BLaER1 treated with 17β-estradiol and CSF1 and Interleukin-3, amounts not matched to agents 10 nM and 100 nM (cell line): Measurements from ENCODE around the gene KAZN.

ENCODE experiments used
- H3K27ac ChIP-seq, 11 experiments: shearing (Covaris generic); formaldehyde crosslinking; 2 replicates each; pipeline ENCODE4 v1.8.1; 2022
- H3K27me3 ChIP-seq, 11 experiments: shearing (Covaris generic); formaldehyde crosslinking; 2 replicates each; pipeline ENCODE4 v1.8.1; 2022
- H3K36me3 ChIP-seq, 11 experiments: shearing (Covaris generic); formaldehyde crosslinking; 2 replicates each; pipeline ENCODE4 v1.8.1; 2022
- H3K4me1 ChIP-seq, 10 experiments: shearing (Covaris generic); formaldehyde crosslinking; 2 replicates each; pipeline ENCODE4 v1.8.1; 2022
- H3K4me2 ChIP-seq, 11 experiments: shearing (Covaris generic); formaldehyde crosslinking; 2 replicates each; pipeline ENCODE4 v1.8.1; 2022
- H3K4me3 ChIP-seq, 10 experiments: shearing (Covaris generic); formaldehyde crosslinking; 2 replicates each; pipeline ENCODE4 v1.8.1; 2022
- H3K9ac ChIP-seq, 11 experiments: shearing (Covaris generic); formaldehyde crosslinking; 2 replicates each; pipeline ENCODE4 v1.8.1; 2022
- H3K9me3 ChIP-seq, 11 experiments: shearing (Covaris generic); formaldehyde crosslinking; replicated peaks in 1 of 11; 2 replicates each; pipeline ENCODE4 v1.8.1; 2022
- H4K20me1 ChIP-seq, 11 experiments: shearing (Covaris generic); formaldehyde crosslinking; 2 replicates each; pipeline ENCODE4 v1.8.1; 2022
- Cebpa-rat ChIP-seq, 11 experiments: shearing (Covaris generic); IDR thresholded peaks; 2 replicates each; pipeline ENCODE4 v1.8.1; 2022

The KAZN gene

GRCh38 chr1:14826731-14827326, 228.3 kb downstream of the KAZN start:
- Histone ChIP-seq H3K9me3 (peaks cover 0 to 16% (median 8%) of the 10 kb centered on the region in 11 experiments; a peak in 12 of 22 replicates), H3K4me3 (no peak overlapping the region), H3K27me3 (no peaks in the 10 kb centered on the region), H3K4me2 (peak overlapping the region in 9 of 11 experiments; percentile 1 to 43 (median 31); a peak in 9 of 22 replicates), H3K4me1 (peaks cover 0 to 17% (median 12%) of the 10 kb centered on the region in 10 experiments; a peak in 12 of 20 replicates), H3K27ac (no peak overlapping the region), H3K36me3 (no peaks in the 10 kb centered on the region), H4K20me1 (no peaks in the 10 kb centered on the region), H3K9ac (no peak overlapping the region)
- no peak for TF ChIP-seq Cebpa-rat (IDR thresholded peaks at IDR 0.05)

DNA sequence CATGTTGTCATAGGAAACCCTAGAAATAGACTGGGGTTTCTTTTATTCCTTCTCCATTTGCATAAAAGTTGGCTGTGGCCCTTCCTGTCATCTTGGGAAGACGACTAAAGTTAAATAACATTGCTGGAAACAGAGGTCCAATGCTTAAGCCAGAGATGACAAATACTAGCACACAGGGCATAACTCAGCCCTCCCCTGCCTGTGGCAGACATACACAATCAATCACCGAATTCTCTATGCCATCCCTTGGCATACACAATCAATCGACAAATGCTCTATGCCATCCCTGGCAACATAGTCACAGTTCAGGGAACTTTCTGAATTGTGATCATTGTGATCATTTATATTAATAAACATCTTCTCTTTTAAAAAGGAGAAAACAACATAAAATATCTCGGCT, 229.4 kb downstream of the KAZN start:
- Histone ChIP-seq H3K9ac (no peak overlapping the region), H3K36me3 (no peaks in the 10 kb centered on the region), H3K4me3 (no peak overlapping the region), H3K4me2 (no peak overlapping the region), H4K20me1 (no peaks in the 10 kb centered on the region), H3K9me3 (peaks cover 0 to 16% (median 8%) of the 10 kb centered on the region in 11 experiments; a peak in 12 of 22 replicates), H3K27me3 (no peaks in the 10 kb centered on the region), H3K27ac (no peak overlapping the region), H3K4me1 (peaks cover 0 to 17% (median 12%) of the 10 kb centered on the region in 10 experiments; a peak in 12 of 20 replicates)
- TF ChIP-seq Cebpa-rat (IDR thresholded peaks at IDR 0.05), result no peak

GRCh38 chr1:14828665-14829064, 230.2 kb downstream of the KAZN start:
- Histone ChIP-seq H3K27ac (no peak overlapping the region), H4K20me1 (no peaks in the 10 kb centered on the region), H3K4me1 (peaks cover 0 to 17% (median 12%) of the 10 kb centered on the region in 10 experiments; a peak in 12 of 20 replicates), H3K9me3 (peaks cover 0 to 16% (median 8%) of the 10 kb centered on the region in 11 experiments; a peak in 12 of 22 replicates), H3K4me3 (no peak overlapping the region), H3K4me2 (no peak overlapping the region), H3K27me3 (no peaks in the 10 kb centered on the region), H3K36me3 (no peaks in the 10 kb centered on the region), H3K9ac (no peak overlapping the region)
- TF ChIP-seq Cebpa-rat (IDR thresholded peaks at IDR 0.05), result no peak

DNA sequence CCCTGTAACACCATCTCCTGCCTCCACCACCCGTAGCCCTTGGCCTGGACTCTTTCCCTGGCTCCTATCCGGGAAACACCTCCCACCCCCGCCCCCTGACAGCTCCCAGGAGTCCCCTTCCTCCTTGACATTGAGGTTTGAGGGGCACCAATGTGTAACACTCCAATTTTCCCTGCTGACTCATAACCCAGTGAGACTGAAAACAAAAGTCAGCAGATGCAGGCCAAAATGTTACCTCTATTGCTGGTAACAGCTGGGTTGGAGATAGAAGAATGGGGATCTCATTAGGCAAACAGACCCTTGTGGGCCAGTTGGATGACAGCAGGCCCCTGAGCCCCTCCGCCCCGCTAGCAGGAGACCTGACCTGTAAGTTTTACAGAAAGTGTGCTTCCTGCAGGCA, 237.2 kb downstream of the KAZN start:
- H3K9me3 ChIP-seq, result peaks cover 7 to 30% (median 10%) of the 10 kb centered on the region in 11 experiments
- H4K20me1 ChIP-seq, result no peaks in the 10 kb centered on the region
- H3K36me3 ChIP-seq, result no peaks in the 10 kb centered on the region
- no peak overlapping the region for H3K4me3 ChIP-seq
- no peaks in the 10 kb centered on the region for H3K4me1 ChIP-seq
- H3K27ac ChIP-seq, result no peak overlapping the region
- H3K4me2 ChIP-seq, result no peak overlapping the region
- TF ChIP-seq Cebpa-rat (IDR thresholded peaks at IDR 0.05), result no peak
- H3K27me3 ChIP-seq, result no peaks in the 10 kb centered on the region
- H3K9ac ChIP-seq, result no peak overlapping the region

GRCh38 chr1:14836426-14837140, 238.1 kb downstream of the KAZN start:
- H3K4me3 ChIP-seq, result no peak overlapping the region
- H3K27ac ChIP-seq, result no peak overlapping the region
- H4K20me1 ChIP-seq, result no peaks in the 10 kb centered on the region
- no peak overlapping the region for H3K9ac ChIP-seq
- no peak for TF ChIP-seq Cebpa-rat (IDR thresholded peaks at IDR 0.05)
- H3K36me3 ChIP-seq, result 0 out of 22 replicates have a peak, but pooled peaks cover 0 to 3% (median 0%) of the 10 kb centered on the region in 11 experiments
- no peaks in the 10 kb centered on the region for H3K27me3 ChIP-seq
- no peaks in the 10 kb centered on the region for H3K4me1 ChIP-seq
- no peak overlapping the region for H3K4me2 ChIP-seq
- H3K9me3 ChIP-seq, result peaks cover 15 to 39% (median 19%) of the 10 kb centered on the region in 11 experiments

DNA sequence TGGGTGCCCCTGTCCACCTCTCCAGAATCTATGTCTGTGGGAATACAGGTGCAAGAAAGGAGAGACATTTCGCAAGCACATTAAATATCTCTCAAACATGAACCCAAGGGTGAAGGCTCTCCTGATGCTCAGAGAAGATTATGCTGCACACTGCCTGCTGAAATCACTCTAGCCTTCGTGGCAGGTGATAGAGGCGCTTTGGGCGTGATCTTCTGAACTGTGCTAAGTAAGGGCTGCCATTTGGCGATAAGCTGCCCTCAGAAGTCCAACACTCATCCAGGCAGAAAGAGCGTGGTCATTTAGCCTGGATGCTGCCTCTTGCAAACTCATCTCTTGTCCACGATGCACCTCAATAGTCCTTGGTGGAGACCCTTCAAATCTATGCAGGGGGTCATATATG, 241.9 kb downstream of the KAZN start:
- Histone ChIP-seq H3K4me1 (no peaks in the 10 kb centered on the region), H3K36me3 (0 out of 22 replicates have a peak, but pooled peaks cover 0 to 6% (median 0%) of the 10 kb centered on the region in 11 experiments), H3K9ac (no peak overlapping the region), H3K27ac (no peak overlapping the region), H3K4me3 (no peak overlapping the region), H4K20me1 (no peaks in the 10 kb centered on the region), H3K9me3 (peaks cover 39 to 64% (median 44%) of the 10 kb centered on the region in 11 experiments), H3K4me2 (no peak overlapping the region), H3K27me3 (no peaks in the 10 kb centered on the region)
- no peak for TF ChIP-seq Cebpa-rat (IDR thresholded peaks at IDR 0.05)

DNA sequence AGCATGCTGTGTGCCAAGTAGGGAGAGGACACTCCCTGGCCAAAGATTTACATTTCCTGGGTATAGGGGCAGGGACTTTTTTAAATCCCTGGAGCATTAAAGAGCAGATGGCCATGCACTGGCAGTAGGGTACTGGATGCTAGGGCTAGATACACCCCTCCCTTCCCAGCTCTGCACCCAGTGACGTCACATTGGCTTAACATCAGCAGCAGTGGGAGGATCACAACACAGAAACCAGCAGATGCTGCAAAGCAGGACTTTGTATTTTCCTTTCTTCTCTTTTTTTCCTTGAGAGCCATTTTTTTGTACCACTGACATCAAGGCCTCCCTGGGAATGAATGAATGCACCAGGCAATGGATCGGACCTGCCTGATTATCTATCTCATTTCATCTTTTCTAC, 243.0 kb downstream of the KAZN start:
- no peaks in the 10 kb centered on the region for H3K4me1 ChIP-seq
- no peak overlapping the region for H3K9ac ChIP-seq
- 0 out of 22 replicates have a peak, but pooled peaks cover 0 to 6% (median 0%) of the 10 kb centered on the region in 11 experiments for H3K36me3 ChIP-seq
- H3K27me3 ChIP-seq, result no peaks in the 10 kb centered on the region
- TF ChIP-seq Cebpa-rat (IDR thresholded peaks at IDR 0.05), result no peak
- no peaks in the 10 kb centered on the region for H4K20me1 ChIP-seq
- H3K4me2 ChIP-seq, result no peak overlapping the region
- H3K4me3 ChIP-seq, result no peak overlapping the region
- H3K27ac ChIP-seq, result no peak overlapping the region
- peaks cover 39 to 64% (median 44%) of the 10 kb centered on the region in 11 experiments for H3K9me3 ChIP-seq

DNA sequence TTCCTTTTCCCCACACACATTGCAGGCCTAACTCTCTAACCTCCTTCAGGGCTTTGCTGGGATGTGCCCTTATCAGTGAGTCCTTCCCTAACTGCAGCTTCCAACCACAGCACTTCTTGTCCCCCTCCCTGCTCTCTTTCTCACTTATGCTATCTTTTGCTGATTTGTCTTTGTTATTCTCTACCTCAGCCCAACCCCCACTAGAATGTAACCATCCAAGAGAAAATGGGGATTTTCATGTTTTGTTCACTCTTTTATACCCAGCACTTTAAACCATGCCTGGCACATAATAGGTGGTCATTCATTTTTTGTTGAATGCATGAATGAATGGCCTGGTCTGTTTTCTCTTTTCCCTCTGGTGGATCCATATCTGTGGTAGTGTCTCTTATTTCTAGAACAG, 243.5 kb downstream of the KAZN start:
- Histone ChIP-seq H3K27ac (no peak overlapping the region), H3K36me3 (0 out of 22 replicates have a peak, but pooled peaks cover 0 to 6% (median 0%) of the 10 kb centered on the region in 11 experiments), H3K9ac (no peak overlapping the region), H3K4me2 (no peak overlapping the region), H3K9me3 (peaks cover 39 to 64% (median 44%) of the 10 kb centered on the region in 11 experiments), H4K20me1 (no peaks in the 10 kb centered on the region), H3K27me3 (no peaks in the 10 kb centered on the region), H3K4me3 (no peak overlapping the region), H3K4me1 (no peaks in the 10 kb centered on the region)
- TF ChIP-seq Cebpa-rat (IDR thresholded peaks at IDR 0.05), result no peak

GRCh38 chr1:14842361-14842760, 243.9 kb downstream of the KAZN start:
- Histone ChIP-seq H3K36me3 (0 out of 22 replicates have a peak, but pooled peaks cover 0 to 6% (median 0%) of the 10 kb centered on the region in 11 experiments), H3K27me3 (no peaks in the 10 kb centered on the region), H3K9me3 (peaks cover 39 to 64% (median 44%) of the 10 kb centered on the region in 11 experiments), H3K27ac (no peak overlapping the region), H3K9ac (no peak overlapping the region), H3K4me2 (no peak overlapping the region), H3K4me1 (no peaks in the 10 kb centered on the region), H3K4me3 (no peak overlapping the region), H4K20me1 (no peaks in the 10 kb centered on the region)
- no peak for TF ChIP-seq Cebpa-rat (IDR thresholded peaks at IDR 0.05)
